NB4 (cell line): Measurements from ENCODE around the gene FGD1.
A peak's percentile ranks its signal among the peaks of the same experiment; 100 is the strongest.
"Not testable (repeated sequence)": the region's sequence is repeated elsewhere in the genome, so short reads cannot be mapped to it uniquely, and the experiment has no call there.

ENCODE experiments used
- DNase-seq: peaks from one replicate; pipeline ENCODE4 v3.0.0; 2010; ENCODE audit warnings: low read depth
- H3K4me3 ChIP-seq: one replicate; pipeline ENCODE4 v1.5.1; 2011; ENCODE audit warnings: mild to moderate bottlenecking, low read depth, low read length, moderate library complexity
- MYC ChIP-seq: IDR thresholded peaks from 2 replicates; pipeline ENCODE4 v1.6.1; 2011; ENCODE audit warnings: low read depth, low read length
- POLR2A ChIP-seq: IDR thresholded peaks from 2 replicates; pipeline ENCODE4 v1.6.1; 2011; ENCODE audit warnings: mild to moderate bottlenecking; ENCODE audit not compliant: insufficient read length; ENCODE audit errors: extremely low read depth
- TF ChIP-seq, protein P1 (sequence below): IDR thresholded peaks from one replicate; pipeline ENCODE4 v1.5.1; 2012; ENCODE audit warnings: low read depth, low read length
- TF ChIP-seq, protein P2 (sequence below): IDR thresholded peaks from 2 replicates; pipeline ENCODE4 v1.6.1; 2011; ENCODE audit warnings: low read depth, low read length

FGD1 gene

GRCh38 chrX:54495814-54496516, at the start of gene FGD1:
Gene FGD1, minus strand, starts transcription at chrX:54496234. Its CDS starts 802 bp downstream, at chrX:54495432.
- no peak within 1 kb of the TSS for H3K4me3 ChIP-seq
- peak; percentile 17 for DNase-seq
- TF ChIP-seq, protein P1, sequence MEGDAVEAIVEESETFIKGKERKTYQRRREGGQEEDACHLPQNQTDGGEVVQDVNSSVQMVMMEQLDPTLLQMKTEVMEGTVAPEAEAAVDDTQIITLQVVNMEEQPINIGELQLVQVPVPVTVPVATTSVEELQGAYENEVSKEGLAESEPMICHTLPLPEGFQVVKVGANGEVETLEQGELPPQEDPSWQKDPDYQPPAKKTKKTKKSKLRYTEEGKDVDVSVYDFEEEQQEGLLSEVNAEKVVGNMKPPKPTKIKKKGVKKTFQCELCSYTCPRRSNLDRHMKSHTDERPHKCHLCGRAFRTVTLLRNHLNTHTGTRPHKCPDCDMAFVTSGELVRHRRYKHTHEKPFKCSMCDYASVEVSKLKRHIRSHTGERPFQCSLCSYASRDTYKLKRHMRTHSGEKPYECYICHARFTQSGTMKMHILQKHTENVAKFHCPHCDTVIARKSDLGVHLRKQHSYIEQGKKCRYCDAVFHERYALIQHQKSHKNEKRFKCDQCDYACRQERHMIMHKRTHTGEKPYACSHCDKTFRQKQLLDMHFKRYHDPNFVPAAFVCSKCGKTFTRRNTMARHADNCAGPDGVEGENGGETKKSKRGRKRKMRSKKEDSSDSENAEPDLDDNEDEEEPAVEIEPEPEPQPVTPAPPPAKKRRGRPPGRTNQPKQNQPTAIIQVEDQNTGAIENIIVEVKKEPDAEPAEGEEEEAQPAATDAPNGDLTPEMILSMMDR: no peak
- no peak for TF ChIP-seq MYC
- no peak for TF ChIP-seq POLR2A
- TF ChIP-seq, protein P2, sequence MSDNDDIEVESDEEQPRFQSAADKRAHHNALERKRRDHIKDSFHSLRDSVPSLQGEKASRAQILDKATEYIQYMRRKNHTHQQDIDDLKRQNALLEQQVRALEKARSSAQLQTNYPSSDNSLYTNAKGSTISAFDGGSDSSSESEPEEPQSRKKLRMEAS: no peak

DNA sequence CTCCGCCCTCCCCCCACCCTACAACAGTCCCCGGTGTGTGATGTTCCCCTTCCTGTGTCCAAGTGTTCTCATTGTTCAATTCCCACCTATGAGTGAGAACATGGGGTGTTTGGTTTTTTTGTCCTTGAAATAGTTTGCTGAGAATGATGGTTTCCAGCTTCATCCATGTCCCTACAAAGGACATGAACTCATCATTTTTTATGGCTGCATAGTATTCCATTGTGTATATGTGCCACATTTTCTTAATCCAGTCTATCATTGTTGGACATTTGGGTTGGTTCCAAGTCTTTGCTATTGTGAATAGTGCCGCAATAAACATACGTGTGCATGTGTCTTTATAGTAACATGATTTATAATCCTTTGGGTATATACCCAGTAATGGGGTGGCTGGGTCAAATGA, 46.2 kb upstream of the FGD1 start:
- DNase-seq, H3K4me3 ChIP-seq: not testable (repeated sequence)

DNA sequence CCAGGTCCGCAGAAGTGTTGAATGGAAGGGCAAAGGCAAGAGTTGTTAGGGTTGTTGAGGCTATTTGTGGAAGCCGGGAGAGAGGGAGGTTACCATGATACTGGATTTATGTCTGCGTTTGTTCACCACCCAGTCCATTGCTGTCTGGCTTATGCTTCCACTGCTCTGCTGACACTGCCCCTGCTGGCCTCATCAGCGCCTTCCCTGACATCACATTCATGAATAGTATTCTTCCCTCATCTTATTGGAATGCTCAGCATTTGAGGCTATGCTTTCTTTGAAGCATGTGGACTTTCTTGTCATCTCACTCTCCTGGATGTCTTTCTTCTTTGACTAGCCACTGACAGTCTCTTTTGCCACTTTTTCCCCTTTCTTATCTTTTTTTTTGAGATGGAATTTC, 44.3 kb upstream of the FGD1 start:
- no peak for TF ChIP-seq MYC
- TF ChIP-seq POLR2A: no peak
- TF ChIP-seq, protein P1: no peak
- TF ChIP-seq, protein P2: no peak
- no peak for DNase-seq
- no peak overlapping the region for H3K4me3 ChIP-seq

GRCh38 chrX:54534271-54534670, 38.2 kb upstream of the FGD1 start:
- no peak for DNase-seq
- TF ChIP-seq, protein P2: no peak
- TF ChIP-seq MYC (no peak), POLR2A (no peak)
- TF ChIP-seq, protein P1: no peak
- H3K4me3 ChIP-seq: peak overlapping the region; percentile 17

DNA sequence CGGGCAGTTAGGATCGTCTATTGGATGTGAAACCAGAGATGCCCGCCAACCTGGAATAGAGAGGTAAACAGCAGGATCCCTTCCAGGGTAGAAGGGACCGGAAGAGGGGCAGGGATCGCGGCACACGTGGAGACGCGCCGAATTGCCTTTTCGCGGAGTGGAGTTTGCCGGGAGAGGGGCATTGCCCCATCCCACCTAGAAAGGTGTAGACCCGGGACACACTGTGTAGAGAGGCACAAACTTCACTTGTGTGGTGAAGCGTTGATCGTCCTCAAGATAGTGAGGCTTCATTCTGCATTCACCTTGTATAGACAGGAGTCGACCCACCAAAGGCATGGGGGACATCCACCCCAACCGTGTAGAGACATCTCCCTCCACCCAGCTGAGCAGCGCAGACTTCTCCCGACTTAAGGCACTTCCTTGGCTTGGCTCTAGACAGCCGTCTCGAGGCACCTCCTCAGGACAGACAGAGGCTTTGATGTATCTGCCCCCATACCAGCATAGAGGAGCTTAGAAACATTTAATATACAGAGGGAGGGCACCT, 34.4 kb upstream of the FGD1 start:
- DNase-seq: no peak
- H3K4me3 ChIP-seq: peak overlapping the region; percentile 99
- TF ChIP-seq, protein P1: no peak
- peak; percentile 76; the same call in 1 of the 2 replicates for TF ChIP-seq MYC
- TF ChIP-seq, protein P2: 0 out of 2 replicates have a peak, but pooled peaks have one; percentile 46
- no peak for TF ChIP-seq POLR2A

DNA sequence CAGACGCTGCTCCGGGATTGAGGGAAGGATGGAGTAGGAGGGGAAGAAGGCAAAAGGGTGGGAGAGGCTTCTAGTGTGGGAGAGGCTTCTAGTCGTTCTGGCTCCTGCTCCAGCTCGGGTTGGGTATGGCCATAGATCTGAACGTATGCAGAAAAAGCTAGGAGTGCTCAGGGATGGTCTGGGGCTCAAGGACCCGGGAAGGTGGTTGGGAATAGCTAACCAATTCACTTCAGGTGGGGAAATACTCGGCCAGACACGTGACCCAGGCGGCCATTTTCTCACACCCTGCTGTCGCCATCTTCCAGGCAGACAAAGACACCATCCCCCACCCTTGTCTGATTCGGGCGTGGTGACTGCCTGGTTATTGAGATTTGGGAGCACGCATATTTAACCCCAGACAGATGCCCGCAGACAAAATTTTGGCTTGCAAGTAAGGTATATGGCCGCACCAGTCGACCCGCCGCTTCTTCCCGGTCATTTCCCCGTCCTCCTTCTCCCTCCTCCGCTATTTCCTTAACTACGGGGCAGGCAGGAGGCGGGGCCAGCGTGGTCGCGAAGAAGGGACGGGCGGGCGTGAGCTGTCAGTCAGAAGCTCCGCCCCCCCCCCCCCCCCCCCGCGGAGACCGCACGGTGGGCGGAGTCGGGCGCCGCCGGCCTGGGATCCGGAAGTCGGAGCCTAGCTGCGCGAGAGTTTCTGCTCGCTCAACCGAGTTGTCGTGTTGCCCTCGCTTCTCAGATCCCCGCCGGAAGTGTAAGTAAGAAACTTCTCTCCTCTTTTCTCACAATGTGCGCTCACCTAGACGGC, 33.7 kb upstream of the FGD1 start, which contains the start of gene GNL3L:
Gene GNL3L (plus strand): TSS at position 668 of the 805 bp plus-strand sequence. CDS start 2,348 bp downstream, outside the sequence.
- H3K4me3 ChIP-seq: peak within 1 kb of the TSS; percentile 99
- peak; percentile 87 for DNase-seq
- TF ChIP-seq POLR2A: peak; percentile 65
- TF ChIP-seq, protein P2: peak; percentile 88
- TF ChIP-seq, protein P1: no peak
- TF ChIP-seq MYC: peak; percentile 78
